WI38 (cell line): ENCODE measurements around the gene PACC1.

Source experiments
- H3K4me3 ChIP-seq: 2 replicates; pipeline ENCODE4 v1.5.1; 2011; ENCODE audit warnings: low read depth, mild to moderate bottlenecking, control low read depth, low read length
- TF ChIP-seq, protein P1 (sequence below): IDR thresholded peaks from 2 replicates; pipeline ENCODE4 v1.5.1; 2012; ENCODE audit warnings: low read depth, mild to moderate bottlenecking, control low read depth, low read length

The PACC1 gene

GRCh38 chr1:212457740-212458338, 43.2 kb upstream of the PACC1 start:
- TF ChIP-seq, protein P1, sequence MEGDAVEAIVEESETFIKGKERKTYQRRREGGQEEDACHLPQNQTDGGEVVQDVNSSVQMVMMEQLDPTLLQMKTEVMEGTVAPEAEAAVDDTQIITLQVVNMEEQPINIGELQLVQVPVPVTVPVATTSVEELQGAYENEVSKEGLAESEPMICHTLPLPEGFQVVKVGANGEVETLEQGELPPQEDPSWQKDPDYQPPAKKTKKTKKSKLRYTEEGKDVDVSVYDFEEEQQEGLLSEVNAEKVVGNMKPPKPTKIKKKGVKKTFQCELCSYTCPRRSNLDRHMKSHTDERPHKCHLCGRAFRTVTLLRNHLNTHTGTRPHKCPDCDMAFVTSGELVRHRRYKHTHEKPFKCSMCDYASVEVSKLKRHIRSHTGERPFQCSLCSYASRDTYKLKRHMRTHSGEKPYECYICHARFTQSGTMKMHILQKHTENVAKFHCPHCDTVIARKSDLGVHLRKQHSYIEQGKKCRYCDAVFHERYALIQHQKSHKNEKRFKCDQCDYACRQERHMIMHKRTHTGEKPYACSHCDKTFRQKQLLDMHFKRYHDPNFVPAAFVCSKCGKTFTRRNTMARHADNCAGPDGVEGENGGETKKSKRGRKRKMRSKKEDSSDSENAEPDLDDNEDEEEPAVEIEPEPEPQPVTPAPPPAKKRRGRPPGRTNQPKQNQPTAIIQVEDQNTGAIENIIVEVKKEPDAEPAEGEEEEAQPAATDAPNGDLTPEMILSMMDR: peak; percentile 48; the same call in 1 of the 2 replicates
- H3K4me3 ChIP-seq: no peak overlapping the region

GRCh38 chr1:212455803-212456528, 41.3 kb upstream of the PACC1 start:
- no peak overlapping the region for H3K4me3 ChIP-seq
- TF ChIP-seq, protein P1: peak; percentile 95

- H3K4me3 ChIP-seq: no peak overlapping the region
- TF ChIP-seq, protein P1: no peak
These were observed 40.7 kb upstream of the PACC1 start for GRCh38 chr1:212455401-212455800.

DNA sequence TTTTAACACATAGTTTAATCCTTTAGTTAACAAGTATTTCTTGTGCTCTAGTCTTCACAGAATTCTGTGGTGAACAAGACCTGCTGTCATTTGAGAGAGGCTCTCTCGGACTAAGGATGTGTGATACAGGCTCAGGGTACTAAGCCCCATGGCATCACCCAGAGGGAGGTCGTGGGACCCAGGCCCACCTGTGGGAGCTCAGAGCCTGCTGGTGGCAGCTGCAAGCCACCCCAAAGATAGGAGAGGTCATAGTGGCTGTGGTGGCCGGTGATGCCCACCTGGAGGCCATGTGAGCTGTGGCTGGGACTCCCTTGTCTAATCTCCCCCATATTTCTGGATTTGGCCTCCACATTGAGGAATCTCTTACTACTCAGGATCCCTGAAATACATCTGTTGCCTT, 40.1 kb upstream of the PACC1 start:
- TF ChIP-seq, protein P1: no peak
- H3K4me3 ChIP-seq: no peak overlapping the region

- H3K4me3 ChIP-seq: no peak overlapping the region
- TF ChIP-seq, protein P1: no peak
These were observed 38.6 kb upstream of the PACC1 start for GRCh38 chr1:212453156-212453857.

DNA sequence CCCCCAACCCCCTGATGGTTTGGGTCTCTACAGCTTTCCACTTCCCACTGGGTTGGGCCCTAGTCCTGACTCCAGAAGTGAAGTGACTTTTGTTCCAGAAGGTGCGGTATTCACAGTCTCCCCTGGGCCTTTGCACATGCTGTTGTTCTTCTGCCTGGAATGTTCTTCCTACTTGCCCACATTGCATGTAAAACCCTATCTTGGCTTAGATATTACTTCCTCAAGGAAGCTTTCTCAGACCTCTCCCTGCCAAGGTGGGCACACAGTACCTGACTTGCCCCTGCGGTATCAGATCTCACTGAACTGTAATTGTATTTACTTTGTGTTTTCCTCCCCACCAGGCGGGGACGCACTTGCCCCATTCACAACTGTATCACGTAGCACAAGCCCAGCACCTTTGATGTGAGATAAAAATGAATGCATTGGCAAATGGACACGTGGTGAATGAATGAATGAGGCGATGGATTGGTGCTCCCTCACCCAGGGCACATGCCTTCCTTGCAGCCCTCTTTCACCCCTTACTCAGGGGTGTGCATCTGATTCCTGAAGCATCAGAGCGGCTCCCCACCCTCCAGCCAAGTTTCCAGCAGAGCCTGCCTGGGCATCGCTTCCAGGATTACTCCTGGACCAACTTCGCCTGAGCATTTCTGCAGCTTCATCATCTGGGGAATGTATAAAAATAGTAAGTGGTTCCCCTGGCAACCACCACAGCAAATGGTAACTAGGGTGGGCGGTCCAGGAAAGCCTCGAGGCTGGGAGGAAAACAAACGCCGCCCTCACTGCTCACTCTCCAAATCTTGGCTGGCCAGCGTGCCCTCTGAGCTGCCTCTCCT, 37.9 kb upstream of the PACC1 start:
- TF ChIP-seq, protein P1: no peak
- H3K4me3 ChIP-seq: no peak overlapping the region
